Ovary (tissue), 9 donors: Measurements from ENCODE around the gene NUCB1. TPM values are rescaled to one million over a fixed set of nuclear protein-coding genes. Genes with fewer than 3 reads are reported as not detected.

Source experiments
- DNase-seq, 5 donors: peaks; one replicate each; pipeline ENCODE4 v3.0.0-alpha.2; 2019 to 2020
- H3K27ac ChIP-seq, 2 donors: fragments of 200-600 bp; one replicate each; pipeline versions ENCODE4 v1.5.1 to v1.8.0; 2019 to 2022
- H3K27me3 ChIP-seq: fragments of 200-600 bp; one replicate; pipeline ENCODE4 v1.8.0; 2022
- H3K36me3 ChIP-seq: fragments of 200-600 bp; sonication (generic); one replicate; pipeline ENCODE4 v1.5.1; 2019
- H3K4me1 ChIP-seq: one replicate; pipeline ENCODE4 v1.8.1; 2013; ENCODE audit warnings: mild to moderate bottlenecking, moderate library complexity; ENCODE audit not compliant: insufficient read depth
- H3K4me3 ChIP-seq: fragments of 200-600 bp; sonication (generic); one replicate; pipeline ENCODE4 v1.5.1; 2017
- H3K9me3 ChIP-seq, 2 donors: fragments of 200-600 bp in 1 of 2; sonication (generic) in 1 of 2; one replicate each; pipeline versions ENCODE4 v1.5.1 to v1.8.1; 2013 to 2019; ENCODE audit warnings: mild to moderate bottlenecking in 1 of 2, moderate library complexity in 1 of 2
- CTCF ChIP-seq, 3 donors: fragments of 450-650 bp in 2 of 3; fragments of 200-600 bp in 1 of 3; IDR thresholded peaks; one replicate each; pipeline versions ENCODE4 v1.5.1 to v1.8.0; 2016 to 2022; ENCODE audit warnings: antibody characterized with exemption in 3 of 3, mild to moderate bottlenecking in 1 of 3
- EP300 ChIP-seq: sonication (generic); formaldehyde crosslinking; IDR thresholded peaks from one replicate; pipeline ENCODE4 v1.6.1; 2017; ENCODE audit warnings: antibody characterized with exemption
- POLR2A ChIP-seq: fragments of 450-650 bp; IDR thresholded peaks from one replicate; pipeline ENCODE4 v1.6.1; 2017; ENCODE audit warnings: antibody characterized with exemption, mild to moderate bottlenecking, moderate library complexity
- WGBS, 3 donors: extraction: QIAGEN DNeasy Blood & Tissue Kit in 1 of 3; methylation state at CpG; one replicate each; pipeline versions ENCODE4 v1.1.5 to v1.1.7; 2013 to 2017; 5-methylcytosine and 5-hydroxymethylcytosine counted together
- intact Hi-C, 4 donors: fragments of 100-400 bp; cut with DNase I; formaldehyde crosslinking; loops; one replicate each; pipeline versions ENCODE4 v1.11.0 to v1.15.1; 2022 to 2023
- polyA plus RNA-seq, 2 donors: library from polyadenylated mRNA; stranded (reverse); fragments of 200-250 nt in 1 of 2; fragments of 350-450 nt in 1 of 2; fragmentation: Illumina TruSeq in 1 of 2; extraction: RNeasy Lipid Tissue Mini Kit (QIAGEN cat#74804) in 1 of 2; gene quantifications; one replicate each; pipeline ENCODE4 v1.2.3, GENCODE V29; 2013 to 2014
- total RNA-seq, 7 donors: library from RNA; depleted of rRNA in 2 of 7; stranded (reverse); fragments of >200 nt in 2 of 7; fragmentation: NEBNext Ultra II Directional in 3 of 7; extraction: Animal tissue kit (Norgen Biotek cat#: 25700) in 3 of 7; gene quantifications; one replicate each; pipeline versions ENCODE4 v1.1.0 to v1.2.4, GENCODE V29; 2016 to 2023
- donor health status: DM: no; HTN: no; CAD: no; lungs with moderate emphysema.
- donor health status: DM: no; HTN: no; CAD: no.
- donor health status: Bipolar disorder and iron deficiency.
- donor health status: DM: yes; HTN: yes; CAD: no.
- donor health status: DM: no; HTN: no; CAD: no.
- donor health status: DM: yes; HTN: yes; CAD: no.

NUCB1 gene
- total and polyA plus RNA-seq, 9 donors, result 128 to 249 (median 189) TPM

- H3K27ac ChIP-seq, result no peak overlapping the region
- H3K9me3 ChIP-seq, result no peaks in the 10 kb centered on the region
- intact Hi-C loops, result no loop called here
- H3K4me3 ChIP-seq, result no peak overlapping the region
- 91 to 94% (median 93%) methylated on average over 25 of the region's 25 CpGs for WGBS, 3 donors
- DNase-seq, result no peak
- no peaks in the 10 kb centered on the region for H3K36me3 ChIP-seq
- H3K4me1 ChIP-seq, result no peaks in the 10 kb centered on the region
- no peaks in the 10 kb centered on the region for H3K27me3 ChIP-seq
- TF ChIP-seq POLR2A, result no peak
- no peak for TF ChIP-seq CTCF (IDR thresholded peaks at IDR 0.05)
- no peak for TF ChIP-seq EP300
Measured at GRCh38 chr19:48935864-48936263, 35.8 kb downstream of the NUCB1 start.

- DNase-seq, result no peak
- Histone ChIP-seq H3K4me1 (no peaks in the 10 kb centered on the region), H3K27me3 (no peaks in the 10 kb centered on the region), H3K4me3 (no peak overlapping the region), H3K36me3 (no peaks in the 10 kb centered on the region), H3K9me3 (peaks cover 0 to 3% of the 10 kb centered on the region in 2 donors), H3K27ac (no peak overlapping the region)
- no peak for TF ChIP-seq EP300
- TF ChIP-seq POLR2A, result no peak
- no peak for TF ChIP-seq CTCF (IDR thresholded peaks at IDR 0.05)
- WGBS, 3 donors, result 85 to 94% (median 87%) methylated on average over 7 of the region's 7 CpGs
- intact Hi-C loops, result no loop called here
Measured at GRCh38 chr19:48938256-48938655, 38.1 kb downstream of the NUCB1 start.

GRCh38 chr19:48940902-48941301 is 40.8 kb downstream of the NUCB1 start:
- Histone ChIP-seq H3K27me3 (no peaks in the 10 kb centered on the region), H3K4me1 (no peaks in the 10 kb centered on the region), H3K36me3 (no peaks in the 10 kb centered on the region), H3K27ac (no peak overlapping the region), H3K9me3 (peaks cover 0 to 3% of the 10 kb centered on the region in 2 donors), H3K4me3 (no peak overlapping the region)
- TF ChIP-seq POLR2A (no peak), CTCF (IDR thresholded peaks at IDR 0.05) (no peak), EP300 (no peak)
- DNase-seq, result no peak
- intact Hi-C loops, result no loop called here
- 88 to 97% (median 94%) methylated on average over 5 of the region's 5 CpGs for WGBS, 3 donors

GRCh38 chr19:48943081-48943480 is 43.0 kb downstream of the NUCB1 start:
- Histone ChIP-seq H3K27ac (no peak overlapping the region), H3K36me3 (no peaks in the 10 kb centered on the region), H3K4me3 (no peak overlapping the region), H3K9me3 (peaks cover 0 to 3% of the 10 kb centered on the region in 2 donors), H3K4me1 (no peaks in the 10 kb centered on the region), H3K27me3 (no peaks in the 10 kb centered on the region)
- no peak for TF ChIP-seq CTCF (IDR thresholded peaks at IDR 0.05)
- TF ChIP-seq EP300, result no peak
- intact Hi-C loops, result no loop called here
- no peak for DNase-seq
- WGBS, 3 donors, result 79 to 86% (median 81%) methylated on average over 6 of the region's 6 CpGs

- intact Hi-C loops, result no loop called here
- H3K4me1 ChIP-seq, result no peaks in the 10 kb centered on the region
- WGBS, 3 donors, result 74 to 81% (median 81%) methylated on average over 5 of the region's 5 CpGs
- H3K9me3 ChIP-seq, result peaks cover 0 to 3% of the 10 kb centered on the region in 2 donors
- no peak for DNase-seq
- no peak overlapping the region for H3K27ac ChIP-seq
- no peak overlapping the region for H3K4me3 ChIP-seq
- H3K36me3 ChIP-seq, result no peaks in the 10 kb centered on the region
- H3K27me3 ChIP-seq, result no peaks in the 10 kb centered on the region
- TF ChIP-seq POLR2A (no peak), EP300 (no peak), CTCF (IDR thresholded peaks at IDR 0.05) (no peak)
Measured at GRCh38 chr19:48945415-48945814, 45.3 kb downstream of the NUCB1 start.
